Kidney (tissue), 14 donors: ENCODE measurements around the gene IRAG1. TPM values are rescaled to one million over a fixed set of nuclear protein-coding genes. Genes with fewer than 3 reads are reported as not detected.

Experiments
- DNase-seq, 5 donors: peaks; one replicate each; pipeline ENCODE4 v3.0.0-alpha.2; 2013 to 2020
- FAIRE-seq: peaks from 2 replicates; lab custom pipeline; 2012; peaks lifted over from hg19 to GRCh38; lab: Jason Lieb, UNC
- H3K27ac ChIP-seq, 2 donors: one replicate each; pipeline ENCODE4 v1.7.0; 2013; ENCODE audit warnings: low read depth in 2 of 2, low read length in 2 of 2, inconsistent platforms in 1 of 2
- H3K27me3 ChIP-seq: one replicate; pipeline ENCODE4 v1.7.1; 2013; ENCODE audit warnings: low read length, inconsistent platforms; ENCODE audit not compliant: control insufficient read depth, insufficient read depth
- H3K36me3 ChIP-seq, 3 donors: one replicate each; pipeline versions ENCODE4 v1.7.0 to v1.7.1; 2013; ENCODE audit warnings: low read length in 3 of 3, control low read depth in 1 of 3, inconsistent platforms in 1 of 3; ENCODE audit not compliant: insufficient read depth in 3 of 3, control insufficient read depth in 2 of 3
- H3K4me1 ChIP-seq, 3 donors: one replicate each; pipeline versions ENCODE4 v1.7.0 to v1.7.1; 2013; ENCODE audit warnings: low read length in 3 of 3, inconsistent platforms in 1 of 3, low read depth in 1 of 3; ENCODE audit not compliant: control insufficient read depth in 2 of 3, insufficient read depth in 2 of 3
- H3K4me3 ChIP-seq, 3 donors: one replicate each; pipeline versions ENCODE4 v1.7.0 to v1.8.1; 2013; ENCODE audit warnings: low read length in 3 of 3, control low read depth in 1 of 3, inconsistent platforms in 1 of 3
- H3K9ac ChIP-seq, 3 donors: one replicate each; pipeline versions ENCODE4 v1.7.0 to v1.7.1; 2013; ENCODE audit warnings: low read length in 3 of 3, control low read depth in 1 of 3, inconsistent platforms in 1 of 3
- H3K9me3 ChIP-seq, 3 donors: one replicate each; pipeline versions ENCODE4 v1.7.0 to v1.7.1; 2013; ENCODE audit warnings: low read length in 3 of 3, control low read depth in 1 of 3, inconsistent platforms in 1 of 3; ENCODE audit not compliant: control insufficient read depth in 2 of 3, insufficient read depth in 1 of 3
- CTCF ChIP-seq: IDR thresholded peaks from 3 replicates; pipeline ENCODE4 v1.5.1; 2012; ENCODE audit warnings: mild to moderate bottlenecking, moderate library complexity, borderline replicate concordance; ENCODE audit not compliant: insufficient read depth; ENCODE audit errors: extremely low read depth
- intact Hi-C: fragments of 100-400 bp; cut with DNase I; formaldehyde crosslinking; loops from one replicate; pipeline ENCODE4 v1.11.1; 2022
- polyA plus RNA-seq: library from polyadenylated mRNA; stranded (reverse); fragments of 350-450 nt; fragmentation: Illumina TruSeq; extraction: RNeasy Lipid Tissue Mini Kit (QIAGEN cat#74804); gene quantifications from one replicate; pipeline ENCODE4 v1.2.3, GENCODE V29; 2014; ENCODE audit warnings: low read depth, low replicate concordance; ENCODE audit not compliant: insufficient read depth
- total RNA-seq: library from RNA; stranded (reverse); fragmentation: NEBNext Ultra II Directional; extraction: Animal tissue kit (Norgen Biotek cat#: 25700); gene quantifications from one replicate; pipeline ENCODE4 v1.2.1, GENCODE V29; 2021
- donor health status: control.
- donor health status: control.
- donor health status: control.
- donor health status: control.
- donor health status: control.
- donor health status: DM: yes; HTN: yes; CAD: no.
- donor health status: Normal renal cell carcinoma (clear cell type).

The IRAG1 gene
- total and polyA plus RNA-seq, 2 donors from 2014 or later, result 7.0 to 38.1 TPM

DNA sequence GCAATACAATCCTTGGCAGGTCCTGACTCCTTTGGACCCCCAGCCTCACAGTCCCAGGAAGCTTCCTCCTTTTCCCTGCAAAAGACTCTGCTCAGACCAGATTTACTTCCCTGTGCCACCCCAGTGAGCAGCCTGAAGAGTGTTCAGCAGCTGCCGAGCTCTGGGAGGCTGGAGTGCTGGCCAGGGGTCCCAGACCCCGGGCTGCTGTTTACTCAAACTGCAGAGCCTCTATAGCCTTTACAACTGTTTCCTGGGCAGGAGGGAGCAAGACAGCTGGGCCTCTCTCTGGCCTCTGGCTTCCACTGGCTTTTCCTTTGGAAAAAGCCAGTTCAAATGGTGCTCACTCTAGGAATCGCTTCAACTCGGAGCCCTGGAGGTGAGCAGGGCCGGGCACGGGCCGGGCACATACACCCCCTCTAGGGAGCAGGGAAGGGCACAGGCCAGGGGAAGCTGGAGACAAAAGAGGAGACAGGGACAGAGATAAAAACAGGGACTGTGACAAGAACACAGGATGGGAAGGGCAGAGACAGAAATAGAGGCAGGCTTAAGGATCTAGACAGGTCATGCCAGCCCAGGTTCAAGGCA lies 932 bp downstream of the IRAG1 start:
- DNase-seq, result peak in 1 of 5 donors; percentile 39
- TF ChIP-seq CTCF, result no peak
- Histone ChIP-seq H3K4me1 (peaks cover 0 to 8% (median 0%) of the 10 kb centered on the region in 3 donors), H3K27me3 (no peaks in the 10 kb centered on the region), H3K27ac (peak overlapping the region in 1 of 2 donors; percentile 23), H3K36me3 (no peaks in the 10 kb centered on the region), H3K9me3 (no peaks in the 10 kb centered on the region), H3K9ac (peak overlapping the region in 1 of 3 donors; percentile 10), H3K4me3 (peak overlapping the region; percentile 0 to 57 (median 46))
- intact Hi-C loops, result no loop called here
- FAIRE-seq, result no peak

GRCh38 chr11:10688401-10688800 lies 5.2 kb downstream of the IRAG1 start:
- no peak for FAIRE-seq
- Histone ChIP-seq H3K9me3 (no peaks in the 10 kb centered on the region), H3K4me3 (no peak overlapping the region), H3K27ac (no peak overlapping the region), H3K27me3 (no peaks in the 10 kb centered on the region), H3K36me3 (no peaks in the 10 kb centered on the region), H3K4me1 (peaks cover 0 to 2% (median 0%) of the 10 kb centered on the region in 3 donors), H3K9ac (no peak overlapping the region)
- DNase-seq, result no peak
- intact Hi-C loops, result no loop called here
- no peak for TF ChIP-seq CTCF

- intact Hi-C loops, result no loop called here
Observed at GRCh38 chr11:10686311-10686710, 7.2 kb downstream of the IRAG1 start.

More at GRCh38 chr11:10686311-10686710, 7.2 kb downstream of the IRAG1 start:
- H3K4me1 ChIP-seq, result no peaks in the 10 kb centered on the region
- H3K36me3 ChIP-seq, result no peaks in the 10 kb centered on the region
- H3K4me3 ChIP-seq, result no peak overlapping the region
- no peaks in the 10 kb centered on the region for H3K27me3 ChIP-seq
- DNase-seq, result no peak
- FAIRE-seq, result no peak
- TF ChIP-seq CTCF, result no peak
- H3K9ac ChIP-seq, result no peak overlapping the region
- no peak overlapping the region for H3K27ac ChIP-seq
- no peaks in the 10 kb centered on the region for H3K9me3 ChIP-seq
